ENCODE data around the gene CACTIN. TPM values are rescaled to one million over a fixed set of nuclear protein-coding genes. Genes with fewer than 3 reads are reported as not detected.
"Not testable (repeated sequence)": the region's sequence is repeated elsewhere in the genome, so short reads cannot be mapped to it uniquely, and the experiment has no call there.

Gene CACTIN
- total RNA-seq, 1 experiment from 2014 or later = 23.0 TPM

DNA sequence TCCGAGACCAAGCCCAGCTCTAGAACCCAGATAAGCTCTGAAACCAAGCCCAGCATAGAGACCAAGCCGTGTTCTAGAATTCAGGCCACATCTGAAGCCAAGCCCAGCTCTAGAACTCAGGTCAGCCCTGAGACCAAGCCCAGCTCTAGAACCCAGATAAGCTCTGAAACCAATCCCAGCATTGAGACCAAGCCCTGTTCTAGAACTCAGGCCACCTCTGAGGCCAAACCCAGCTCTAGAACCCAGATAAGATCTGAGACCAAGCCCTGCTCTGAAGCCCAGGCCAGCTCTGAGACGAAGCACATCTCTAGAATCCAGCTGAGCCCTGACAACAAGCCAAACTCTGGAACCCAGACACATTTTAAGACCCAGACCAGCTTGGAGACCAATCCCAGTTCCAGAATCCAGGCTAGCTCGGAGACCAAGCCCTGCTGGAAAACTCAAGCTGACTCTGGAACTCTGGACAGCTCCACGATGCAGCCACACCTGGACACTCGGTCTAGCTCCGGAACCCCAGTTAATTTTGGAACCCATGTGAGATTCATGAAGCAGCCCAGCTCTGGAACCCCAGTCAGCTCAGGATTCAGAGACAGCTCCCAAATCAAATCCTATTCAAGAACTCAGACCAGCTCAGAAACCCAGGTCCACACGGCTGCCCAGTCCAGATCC is 35.5 kb downstream of the CACTIN start:
- no peak for DNase-seq (ENCODE audit: low spot score)

DNA sequence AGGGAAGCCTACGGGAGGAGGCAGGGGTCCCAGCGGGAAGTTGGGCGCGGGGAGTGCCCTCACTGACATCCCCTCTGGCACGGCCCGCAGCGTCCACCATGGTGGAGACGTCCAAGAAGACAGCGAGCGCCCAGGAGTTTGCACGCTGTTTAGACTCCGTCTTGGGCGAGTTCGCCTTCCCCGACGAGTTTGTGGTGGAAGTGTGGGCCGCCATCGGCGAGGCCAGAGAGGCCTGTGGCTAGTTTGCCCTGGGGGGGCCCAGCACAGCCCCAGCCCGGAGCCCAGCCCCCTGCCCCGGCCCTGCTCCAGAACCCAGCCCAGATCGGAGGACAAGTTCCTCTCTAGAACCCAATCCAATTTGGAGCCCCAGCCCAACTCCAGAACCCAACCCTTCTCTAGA is 36.6 kb downstream of the CACTIN start:
- no peak for DNase-seq (ENCODE audit: low spot score)

DNA sequence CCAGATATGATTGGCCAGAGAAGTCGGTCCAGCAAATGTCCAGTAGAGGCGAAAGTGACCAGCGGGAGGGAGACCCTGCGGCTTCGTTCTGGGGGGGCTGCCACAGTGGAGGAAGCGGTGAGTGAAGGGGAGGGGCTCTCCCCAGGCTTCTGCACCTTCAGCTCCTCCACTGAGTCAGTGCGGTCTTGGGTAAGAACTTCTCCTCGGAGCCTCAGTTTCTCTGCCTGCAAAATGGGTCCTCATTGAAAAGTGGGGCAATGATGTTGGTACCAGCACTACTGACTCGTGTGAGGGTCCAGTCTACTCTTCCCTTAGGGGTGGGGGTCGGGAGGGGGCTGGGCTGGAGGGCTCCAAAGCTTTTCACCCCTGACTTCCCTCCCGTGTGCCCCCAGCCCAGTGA is 37.2 kb downstream of the CACTIN start:
- no peak for DNase-seq (ENCODE audit: low spot score)

DNA sequence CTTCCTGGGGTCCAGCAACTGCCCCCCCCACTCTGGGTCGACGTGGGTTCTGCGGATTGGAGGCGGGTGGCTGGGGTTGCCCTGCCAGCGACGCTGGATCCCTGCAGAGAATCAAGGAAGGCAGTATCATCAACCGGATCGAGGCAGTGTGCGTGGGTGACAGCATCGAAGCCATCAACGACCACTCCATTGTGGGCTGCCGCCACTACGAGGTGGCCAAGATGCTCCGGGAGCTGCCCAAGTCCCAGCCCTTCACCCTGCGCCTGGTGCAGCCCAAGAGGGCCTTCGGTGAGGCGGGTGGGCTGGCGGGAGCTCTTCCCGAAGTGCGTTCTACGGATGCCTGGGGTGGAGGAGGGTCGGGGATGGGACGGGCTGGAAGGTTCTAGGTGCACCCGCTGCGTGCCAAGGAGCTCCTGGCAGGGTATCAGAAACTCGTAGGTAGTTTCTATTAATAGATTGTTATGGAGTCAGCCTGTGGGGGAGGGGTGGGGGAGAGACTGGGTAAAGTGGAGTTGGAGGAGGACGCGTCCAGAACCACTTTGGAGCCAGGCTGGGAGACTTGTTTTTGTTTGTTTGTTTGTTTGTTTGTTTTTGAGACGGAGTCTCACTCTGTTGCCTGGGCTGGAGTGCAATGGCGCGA is 39.8 kb downstream of the CACTIN start:
- DNase-seq (ENCODE audit: low spot score) = no peak

DNA sequence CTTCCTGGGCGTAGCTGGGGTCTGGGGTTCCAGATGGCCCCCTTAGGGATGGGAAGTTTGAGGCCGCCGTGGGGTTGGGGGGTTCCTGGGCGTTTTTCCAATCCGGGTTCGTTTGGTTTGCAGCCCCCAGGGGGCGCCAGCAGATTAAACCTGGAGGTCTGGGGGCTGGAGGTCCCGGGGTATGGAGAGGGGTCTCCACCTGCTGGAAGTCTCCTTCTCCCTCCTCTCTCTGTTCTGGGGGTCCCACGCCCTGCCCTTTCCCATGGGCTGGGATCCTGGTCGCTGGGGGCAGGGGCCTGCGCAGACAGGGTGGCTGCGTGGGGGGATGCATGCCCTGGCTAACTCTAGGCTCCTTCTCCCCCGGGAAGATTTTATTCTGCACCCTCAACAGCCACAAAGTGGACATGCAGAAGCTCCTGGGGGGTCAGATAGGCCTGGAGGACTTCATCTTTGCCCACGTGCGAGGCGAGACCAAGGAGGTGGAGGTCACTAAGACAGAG is 40.4 kb downstream of the CACTIN start:
- DNase-seq (ENCODE audit: low spot score) = no peak

DNA sequence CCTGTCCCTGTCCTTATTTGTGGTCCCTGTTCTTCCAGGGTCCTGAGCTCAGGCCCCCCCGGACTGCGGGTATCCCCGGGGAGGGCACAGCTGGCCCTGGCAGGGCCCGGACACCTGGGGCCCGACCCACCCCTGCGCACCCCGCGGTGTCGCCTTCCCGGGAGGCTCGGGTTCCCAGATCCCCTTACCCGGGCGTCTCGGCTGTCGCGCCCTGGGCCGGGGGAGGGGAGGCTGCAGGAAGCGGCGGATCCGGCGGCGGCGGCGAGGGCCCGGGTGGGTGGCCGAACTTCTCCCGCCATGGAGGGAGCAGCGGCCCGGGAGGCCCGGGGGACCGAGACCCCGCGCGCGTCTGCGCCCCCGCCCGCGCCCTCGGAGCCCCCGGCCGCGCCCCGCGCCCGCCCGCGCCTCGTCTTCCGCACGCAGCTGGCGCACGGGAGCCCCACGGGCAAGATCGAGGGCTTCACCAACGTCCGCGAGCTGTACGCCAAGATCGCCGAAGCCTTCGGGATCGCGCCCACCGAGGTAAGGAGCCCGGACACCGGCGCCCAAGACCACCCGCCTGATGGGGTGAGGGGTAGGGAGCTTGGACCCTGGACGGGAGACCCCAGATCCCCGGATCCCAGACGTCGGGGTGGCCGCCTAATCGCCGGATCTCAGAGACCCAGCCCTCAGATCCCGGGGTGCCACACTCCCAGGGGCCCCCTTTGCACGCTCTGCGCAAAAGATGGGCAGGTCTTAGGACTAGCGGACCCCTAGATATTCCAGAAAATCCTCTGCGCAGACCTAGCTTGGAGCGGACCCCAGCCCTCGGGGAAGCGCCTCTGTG is 41.1 kb downstream of the CACTIN start, which contains the start of gene GIPC3:
TSS of gene GIPC3 (plus strand) at position 178 of the 826 bp plus-strand sequence. CDS start at position 298, 120 bp downstream.
- DNase-seq (ENCODE audit: low spot score) = no peak

DNA sequence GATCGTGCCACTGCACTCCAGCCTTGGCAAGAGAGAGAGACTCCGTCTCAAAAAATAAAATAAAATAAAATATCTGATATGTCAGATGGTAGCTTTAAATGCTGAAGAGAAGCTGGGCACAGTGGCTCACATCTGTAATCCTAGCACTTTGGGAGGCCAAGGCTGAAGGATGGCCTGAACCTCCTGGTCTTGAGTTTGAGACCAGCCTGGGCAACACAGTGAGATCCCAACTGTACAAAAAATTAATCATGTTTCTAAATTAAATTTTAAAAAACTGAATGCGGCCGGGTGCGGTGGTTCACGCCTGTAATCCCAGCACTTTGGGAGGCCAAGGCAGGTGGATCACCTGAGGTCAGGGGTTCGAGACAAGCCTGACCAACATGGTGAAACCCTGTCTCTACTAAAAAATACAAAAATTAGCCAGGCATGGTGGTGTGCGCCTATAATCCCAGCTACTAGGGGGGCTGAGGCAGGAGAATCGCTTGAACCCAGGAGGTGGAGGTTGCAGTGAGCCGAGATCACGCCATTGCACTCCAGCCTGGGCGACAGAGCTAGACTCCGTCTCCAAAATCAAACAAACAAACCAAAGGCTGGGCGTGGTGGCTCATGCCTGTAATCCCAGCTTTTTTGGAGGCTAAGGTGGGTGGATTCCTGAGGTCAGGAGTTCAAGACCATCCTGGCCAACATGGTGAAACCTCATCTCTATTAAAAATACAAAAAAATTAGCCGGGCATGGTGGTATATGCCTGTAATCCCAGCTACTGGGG is 42.4 kb downstream of the CACTIN start:
- DNase-seq (ENCODE audit: low spot score) = not testable (repeated sequence)

DNA sequence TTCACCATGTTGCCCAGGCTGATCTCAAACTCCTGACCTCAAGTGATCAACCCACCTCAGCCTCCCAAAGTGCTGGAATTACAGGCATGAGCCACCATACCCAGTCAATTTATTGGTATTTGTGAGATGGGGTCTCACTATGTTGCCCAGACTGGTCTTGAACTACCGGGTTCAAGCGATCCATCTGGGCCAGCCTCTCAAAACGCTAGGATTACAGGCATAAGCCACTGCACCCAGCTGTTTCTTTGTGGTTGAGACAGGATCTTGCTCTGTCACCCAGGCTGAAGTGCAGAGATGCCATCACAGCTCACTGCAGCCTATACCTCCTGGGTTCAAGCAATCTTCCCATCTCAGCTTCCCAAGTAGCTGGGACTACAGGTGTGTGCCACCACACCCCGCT is 44.8 kb downstream of the CACTIN start:
- not testable (repeated sequence) for DNase-seq (ENCODE audit: low spot score)

DNA sequence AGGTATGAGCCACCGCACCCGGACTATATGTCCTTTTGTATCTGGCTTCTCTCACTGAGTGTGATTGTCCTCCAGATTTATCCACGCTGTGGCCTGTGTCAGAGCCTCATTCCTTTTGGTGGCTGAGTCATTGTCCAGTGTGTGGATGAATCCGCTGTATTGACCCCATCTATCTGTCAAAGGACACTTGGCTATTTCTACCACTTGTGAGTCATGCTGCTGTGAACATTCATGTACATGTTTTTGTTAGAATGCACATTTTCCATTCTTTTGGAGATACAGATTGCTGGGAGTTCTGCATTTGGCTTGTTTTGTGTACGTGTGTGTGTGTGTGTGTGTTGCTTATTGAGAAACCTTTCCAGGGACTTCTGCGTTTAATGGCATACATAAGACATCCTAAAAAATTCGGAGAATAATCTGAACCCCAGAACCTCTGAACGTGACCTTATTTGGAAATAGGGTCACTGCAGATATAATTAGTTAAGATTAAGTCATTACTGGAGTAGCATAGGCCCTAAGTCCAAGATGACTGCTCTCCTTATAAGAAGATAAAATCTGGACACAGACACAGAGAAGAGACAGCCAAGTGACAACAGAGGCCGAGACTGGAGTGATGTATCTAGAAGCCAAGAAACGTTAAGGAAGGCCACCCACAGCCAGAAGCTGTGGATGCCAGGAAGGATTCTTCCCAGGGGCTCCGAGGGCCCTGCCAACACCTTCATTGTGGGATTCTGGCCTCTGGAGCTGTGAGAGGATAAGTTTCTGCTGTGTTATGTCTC is 46.2 kb downstream of the CACTIN start:
- peak; percentile 96 for DNase-seq (ENCODE audit: low spot score)

DNA sequence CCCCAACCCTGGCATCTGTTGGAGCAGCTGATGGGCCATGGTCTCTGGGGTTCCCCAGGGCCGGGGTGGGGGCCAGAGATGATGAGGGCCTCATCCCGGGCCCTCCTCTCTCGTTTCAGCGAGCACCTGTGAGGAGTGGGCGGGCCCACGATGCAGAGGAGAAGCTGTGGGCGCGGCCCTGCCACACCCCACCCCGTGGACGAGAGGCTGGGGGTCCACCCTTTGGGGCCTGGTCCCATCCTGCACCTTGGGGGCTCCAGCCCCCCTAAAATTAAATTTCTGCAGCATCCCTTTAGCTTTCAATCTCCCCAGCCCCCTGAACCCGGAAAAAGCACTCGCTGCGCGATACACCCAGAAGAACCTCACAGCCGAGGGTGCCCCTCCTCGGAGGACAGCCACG is 48.2 kb downstream of the CACTIN start:
- no peak for DNase-seq (ENCODE audit: low spot score)

DNA sequence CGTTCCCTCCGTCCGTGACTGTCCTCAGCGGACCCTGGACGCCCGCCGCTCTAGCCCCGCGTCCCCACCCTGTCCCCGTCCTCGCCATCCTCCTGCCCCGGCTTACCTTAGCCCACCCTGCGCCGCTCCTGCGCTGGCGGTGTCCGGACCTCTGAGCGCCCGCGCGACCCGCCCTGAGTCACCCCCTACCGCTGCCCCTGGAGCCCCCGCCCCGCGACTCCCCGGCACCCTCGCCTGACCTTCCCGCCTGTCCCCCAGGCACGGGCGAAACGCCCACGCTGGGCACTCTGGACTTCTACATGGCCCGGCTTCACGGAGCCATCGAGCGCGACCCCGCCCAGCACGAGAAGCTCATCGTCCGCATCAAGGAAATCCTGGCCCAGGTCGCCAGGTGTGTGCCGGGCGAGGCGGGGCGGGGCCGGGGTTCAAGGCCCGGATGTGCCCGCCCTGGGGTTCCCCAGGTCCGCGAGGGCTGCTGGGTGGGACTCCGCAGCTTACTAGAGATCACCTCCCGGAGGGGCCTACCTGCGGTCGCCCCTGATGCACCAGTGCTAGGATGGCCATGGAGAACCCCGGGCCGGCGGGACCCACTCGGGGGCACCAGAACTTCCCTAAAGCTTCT is 48.8 kb downstream of the CACTIN start:
- DNase-seq (ENCODE audit: low spot score) = no peak

DNA sequence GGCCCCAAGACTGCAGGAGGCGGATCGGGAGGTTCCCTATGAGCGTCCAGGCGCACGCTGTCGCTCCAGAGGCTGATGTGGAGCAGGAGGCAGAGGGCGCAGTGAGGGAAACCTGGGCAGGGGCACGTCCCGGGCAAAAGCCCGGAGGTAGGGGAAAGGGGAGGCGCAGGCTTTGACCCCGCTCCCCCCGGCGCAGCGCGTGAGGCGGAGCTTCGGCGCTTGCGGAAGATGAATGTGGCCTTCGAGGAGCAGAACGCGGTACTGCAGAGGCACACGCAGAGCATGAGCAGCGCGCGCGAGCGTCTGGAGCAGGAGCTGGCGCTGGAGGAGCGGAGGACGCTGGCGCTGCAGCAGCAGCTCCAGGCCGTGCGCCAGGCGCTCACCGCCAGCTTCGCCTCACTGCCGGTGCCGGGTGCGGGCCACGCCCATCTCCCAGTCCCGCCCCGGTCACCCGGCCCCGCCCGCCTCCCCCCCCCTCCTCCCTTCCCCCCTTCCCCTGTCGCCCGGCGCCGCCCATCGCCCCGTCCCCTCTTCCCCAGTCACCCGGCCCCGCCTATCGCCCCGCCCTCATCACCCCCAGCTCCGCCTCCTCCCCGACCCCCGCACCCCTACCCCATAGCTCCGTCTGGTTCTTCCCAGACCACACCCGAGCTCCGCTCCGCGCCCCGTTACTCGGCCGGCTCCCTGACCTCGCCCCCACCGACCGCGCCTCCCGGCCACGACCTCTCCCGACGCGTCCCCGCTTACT is 49.7 kb downstream of the CACTIN start:
- DNase-seq (ENCODE audit: low spot score) = no peak

DNA sequence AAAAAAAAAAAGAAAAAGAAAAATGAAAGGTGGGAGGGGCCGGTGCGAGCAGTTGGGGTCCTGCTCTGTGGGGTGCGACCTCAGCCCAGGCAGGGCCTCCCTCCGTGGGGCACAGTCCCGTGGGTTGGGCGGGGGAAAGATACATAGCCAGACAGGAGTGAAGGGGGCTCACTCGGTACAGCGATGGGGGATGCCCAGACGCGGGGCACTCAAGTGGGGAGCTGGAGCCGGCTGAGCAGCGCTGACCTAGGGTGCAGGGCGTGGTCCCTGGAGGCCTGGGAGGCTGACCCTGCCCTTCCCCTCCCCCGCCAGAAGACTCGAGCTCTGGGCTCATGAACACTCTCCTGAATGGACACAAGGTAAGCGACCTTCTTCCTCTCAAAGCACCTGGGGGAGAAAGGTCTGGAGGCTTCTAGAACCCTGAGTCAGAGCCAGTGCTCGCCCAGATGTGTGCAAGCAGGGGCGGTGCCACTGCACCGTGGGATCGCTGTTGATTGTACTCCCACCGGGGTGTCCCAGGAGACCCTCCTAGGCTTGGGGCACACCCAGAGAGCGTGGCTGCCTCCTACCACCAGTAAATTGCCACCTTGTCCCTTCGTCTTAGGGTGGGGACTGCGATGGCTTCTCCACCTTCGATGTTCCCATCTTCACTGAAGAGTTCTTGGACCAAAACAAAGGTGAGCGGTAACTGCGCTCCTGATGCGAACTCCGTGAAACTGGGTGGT is 50.5 kb downstream of the CACTIN start:
- no peak for DNase-seq (ENCODE audit: low spot score)

DNA sequence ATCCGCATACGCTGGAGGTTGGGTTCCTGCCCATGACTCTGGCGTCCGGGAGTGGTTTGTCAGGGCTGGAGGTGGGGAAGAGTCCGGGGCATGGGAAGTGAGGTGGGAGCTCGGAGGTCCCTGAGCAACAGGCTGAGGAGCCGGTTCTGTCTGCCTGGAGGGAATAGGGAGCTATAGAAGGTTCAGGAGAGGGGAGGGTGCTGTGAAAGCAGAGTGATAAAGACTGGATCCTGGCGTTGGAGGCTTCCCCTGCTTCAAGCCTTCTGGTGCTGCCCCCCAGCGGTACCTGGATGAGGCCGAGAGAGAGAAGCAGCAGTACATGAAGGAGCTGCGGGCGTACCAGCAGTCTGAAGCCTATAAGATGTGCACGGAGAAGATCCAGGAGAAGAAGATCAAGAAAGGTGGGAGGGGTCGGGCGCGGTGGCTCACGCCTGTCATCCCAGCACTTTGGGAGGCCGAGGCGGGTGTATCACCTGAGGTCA is 51.3 kb downstream of the CACTIN start:
- no peak for DNase-seq (ENCODE audit: low spot score)

DNA sequence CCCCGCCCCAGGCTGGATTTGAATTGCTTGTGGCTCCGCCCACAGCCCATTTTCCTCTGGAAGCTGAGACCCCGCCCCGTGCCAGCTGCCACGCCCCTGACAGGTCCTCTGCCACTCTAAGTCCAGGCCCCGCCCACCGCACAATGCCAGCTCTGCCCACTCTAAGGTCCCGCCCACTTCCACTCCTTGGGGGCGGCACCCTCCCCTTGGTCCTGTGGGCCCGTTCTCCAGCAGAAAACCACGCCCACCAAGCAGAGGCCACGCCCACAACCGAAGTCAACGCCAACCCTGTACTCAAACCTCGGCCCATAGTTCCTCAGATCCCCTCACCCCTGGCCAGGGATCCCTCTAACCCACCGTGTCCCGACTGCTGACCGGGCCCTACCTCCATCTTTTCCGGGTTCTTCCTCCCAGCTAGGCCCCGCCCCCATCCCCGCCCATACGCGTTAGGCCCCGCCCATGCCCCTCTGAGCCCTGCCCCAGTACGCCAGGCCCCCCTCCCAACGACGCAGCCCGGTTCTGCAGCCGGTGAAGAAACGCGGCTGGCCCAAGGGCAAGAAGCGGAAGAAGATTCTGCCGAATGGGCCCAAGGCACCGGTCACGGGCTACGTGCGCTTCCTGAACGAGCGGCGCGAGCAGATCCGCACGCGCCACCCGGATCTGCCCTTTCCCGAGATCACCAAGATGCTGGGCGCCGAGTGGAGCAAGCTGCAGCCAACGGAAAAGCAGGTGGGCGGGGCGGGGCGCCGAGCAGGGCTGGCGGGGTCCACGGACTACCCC is 52.5 kb downstream of the CACTIN start:
- DNase-seq (ENCODE audit: low spot score) = peak; percentile 96

DNA sequence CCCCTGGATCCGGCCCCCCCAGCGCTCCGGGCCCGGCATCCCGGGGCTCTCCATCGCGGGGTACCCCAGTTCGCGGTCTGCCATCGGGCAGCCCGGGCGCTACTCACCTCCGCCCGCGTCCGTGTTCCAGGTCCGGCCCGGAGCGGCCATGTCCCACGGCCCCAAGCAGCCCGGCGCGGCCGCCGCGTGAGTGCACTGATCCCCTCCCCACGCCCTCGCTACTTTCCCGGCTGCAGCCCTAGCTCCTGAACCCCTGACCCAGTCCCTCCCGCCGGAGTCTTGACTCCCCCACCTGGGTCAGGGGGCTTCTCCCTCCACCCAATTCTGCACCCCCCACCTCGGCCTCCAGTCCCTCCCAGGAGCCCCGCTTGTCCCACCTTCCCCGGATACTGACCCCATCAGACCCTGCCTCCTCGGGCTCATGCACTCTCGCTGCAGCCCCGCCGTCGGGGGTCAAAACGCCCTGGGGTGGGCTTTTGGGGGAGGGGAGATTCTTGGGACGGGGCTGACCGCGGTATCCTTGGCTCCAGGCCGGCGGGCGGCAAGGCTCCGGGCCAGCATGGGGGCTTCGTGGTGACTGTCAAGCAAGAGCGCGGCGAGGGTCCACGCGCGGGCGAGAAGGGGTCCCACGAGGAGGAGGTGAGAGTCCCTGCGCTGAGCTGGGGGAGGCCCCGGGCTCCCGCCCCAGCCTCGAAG is 53.3 kb downstream of the CACTIN start:
- DNase-seq (ENCODE audit: low spot score) = no peak

DNA sequence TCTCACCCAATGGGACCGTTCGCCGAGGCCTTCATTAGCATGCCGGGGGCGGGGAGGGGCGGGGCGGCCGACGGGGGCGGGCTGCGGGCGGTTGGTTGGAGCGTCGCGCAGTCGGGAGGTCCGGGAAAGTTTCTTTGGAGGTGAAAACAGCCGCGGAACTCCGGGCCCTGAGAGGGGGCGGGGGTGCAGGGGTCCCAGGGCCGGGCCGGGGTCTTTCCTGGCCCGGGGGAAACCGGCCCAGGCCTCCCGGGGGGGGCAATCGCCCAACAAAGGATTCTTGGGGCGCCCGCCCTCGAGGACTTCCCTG is 53.8 kb downstream of the CACTIN start, which contains the start of gene HMG20B:
TSS of gene HMG20B (plus strand) at position 90 of the 307 bp plus-strand sequence. CDS start 366 bp downstream, outside the sequence.
- no peak for DNase-seq (ENCODE audit: low spot score)
